ENCODE measurements around the gene DHX8.
A peak's percentile ranks its signal among the peaks of the same experiment; 100 is the strongest.
"Not testable (repeated sequence)": the region's sequence is repeated elsewhere in the genome, so short reads cannot be mapped to it uniquely, and the experiment has no call there.

Gene DHX8

GRCh38 chr17:43475494-43476089 is 8.2 kb upstream of the DHX8 start:
- H3K4me3 ChIP-seq (ENCODE audit: low read depth in 1 of 2, low read length in 2 of 2) = no peak overlapping the region
- ATAC-seq (ENCODE audit: insufficient read depth, low read depth) (no peak), DNase-seq (no peak)
- no peaks in the 10 kb centered on the region for H3K79me2 ChIP-seq (ENCODE audit: insufficient read depth, low read length)
- H3K27me3 ChIP-seq (ENCODE audit: insufficient read depth, low read length, poor library complexity) = no peaks in the 10 kb centered on the region
- TF ChIP-seq, protein P1, sequence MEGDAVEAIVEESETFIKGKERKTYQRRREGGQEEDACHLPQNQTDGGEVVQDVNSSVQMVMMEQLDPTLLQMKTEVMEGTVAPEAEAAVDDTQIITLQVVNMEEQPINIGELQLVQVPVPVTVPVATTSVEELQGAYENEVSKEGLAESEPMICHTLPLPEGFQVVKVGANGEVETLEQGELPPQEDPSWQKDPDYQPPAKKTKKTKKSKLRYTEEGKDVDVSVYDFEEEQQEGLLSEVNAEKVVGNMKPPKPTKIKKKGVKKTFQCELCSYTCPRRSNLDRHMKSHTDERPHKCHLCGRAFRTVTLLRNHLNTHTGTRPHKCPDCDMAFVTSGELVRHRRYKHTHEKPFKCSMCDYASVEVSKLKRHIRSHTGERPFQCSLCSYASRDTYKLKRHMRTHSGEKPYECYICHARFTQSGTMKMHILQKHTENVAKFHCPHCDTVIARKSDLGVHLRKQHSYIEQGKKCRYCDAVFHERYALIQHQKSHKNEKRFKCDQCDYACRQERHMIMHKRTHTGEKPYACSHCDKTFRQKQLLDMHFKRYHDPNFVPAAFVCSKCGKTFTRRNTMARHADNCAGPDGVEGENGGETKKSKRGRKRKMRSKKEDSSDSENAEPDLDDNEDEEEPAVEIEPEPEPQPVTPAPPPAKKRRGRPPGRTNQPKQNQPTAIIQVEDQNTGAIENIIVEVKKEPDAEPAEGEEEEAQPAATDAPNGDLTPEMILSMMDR (IDR thresholded peaks at IDR 0.05; ENCODE audit: borderline replicate concordance, extremely low read depth, low read length, poor library complexity, severe bottlenecking) = no peak
- no peak for TF ChIP-seq EZH2 (IDR thresholded peaks at IDR 0.05; ENCODE audit: borderline replicate concordance, low read depth, low read length, severe bottlenecking)
- H3K36me3 ChIP-seq (ENCODE audit: insufficient read depth, low read length) = no peaks in the 10 kb centered on the region
- H3K4me1 ChIP-seq (ENCODE audit: insufficient read depth, low read length) = no peaks in the 10 kb centered on the region
- H3K27ac ChIP-seq (ENCODE audit: low read length) = no peak overlapping the region
- no peak overlapping the region for H3K4me2 ChIP-seq (ENCODE audit: insufficient read depth, low read length)
- no peaks in the 10 kb centered on the region for H4K20me1 ChIP-seq (ENCODE audit: insufficient read depth, low read length)
- peak overlapping the region; percentile 45; the same call in 1 of the 2 replicates for H2AFZ ChIP-seq (ENCODE audit: low read depth, low read length)
- no peaks in the 10 kb centered on the region for H3K9me3 ChIP-seq (ENCODE audit: insufficient read depth, low read length, severe bottlenecking)
- H3K9ac ChIP-seq (ENCODE audit: low read depth, low read length) = no peak overlapping the region

DNA sequence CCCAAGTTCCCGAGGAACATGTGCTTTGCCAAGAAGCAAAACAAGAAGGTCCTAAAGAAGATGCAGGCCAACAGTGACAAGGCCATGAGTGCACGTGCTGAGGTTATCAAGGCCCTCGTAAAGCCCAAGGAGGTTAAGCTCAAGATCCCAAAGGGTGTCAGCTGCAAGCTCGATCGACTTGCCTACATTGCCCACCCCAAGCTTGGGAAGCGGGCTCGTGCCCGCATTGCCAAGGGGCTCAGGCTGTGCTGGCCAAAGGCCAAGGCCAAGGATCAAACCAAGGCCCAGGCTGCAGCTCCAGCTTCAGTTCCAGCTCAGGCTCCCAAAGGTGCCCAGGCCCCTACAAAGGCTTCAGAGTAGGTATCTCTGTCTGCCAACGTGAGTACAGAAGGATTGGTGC is 7.5 kb upstream of the DHX8 start:
- 0 out of 2 replicates have a peak overlapping the region, but pooled peaks have one; percentile 45 for H2AFZ ChIP-seq (ENCODE audit: low read depth, low read length)
- ATAC-seq (ENCODE audit: insufficient read depth, low read depth); H3K79me2 ChIP-seq (ENCODE audit: insufficient read depth, low read length); DNase-seq; H3K9me3 ChIP-seq (ENCODE audit: insufficient read depth, low read length, severe bottlenecking); H4K20me1 ChIP-seq (ENCODE audit: insufficient read depth, low read length); H3K27ac ChIP-seq (ENCODE audit: low read length); H3K4me1 ChIP-seq (ENCODE audit: insufficient read depth, low read length); H3K27me3 ChIP-seq (ENCODE audit: insufficient read depth, low read length, poor library complexity); H3K4me3 ChIP-seq (ENCODE audit: low read depth in 1 of 2, low read length in 2 of 2); H3K36me3 ChIP-seq (ENCODE audit: insufficient read depth, low read length); H3K4me2 ChIP-seq (ENCODE audit: insufficient read depth, low read length); H3K9ac ChIP-seq (ENCODE audit: low read depth, low read length): not testable (repeated sequence)

- Histone ChIP-seq H4K20me1 (ENCODE audit: insufficient read depth, low read length) (no peaks in the 10 kb centered on the region), H3K36me3 (ENCODE audit: insufficient read depth, low read length) (no peaks in the 10 kb centered on the region), H3K27ac (ENCODE audit: low read length) (no peak overlapping the region), H3K27me3 (ENCODE audit: insufficient read depth, low read length, poor library complexity) (no peaks in the 10 kb centered on the region), H3K4me2 (ENCODE audit: insufficient read depth, low read length) (no peak overlapping the region), H2AFZ (ENCODE audit: low read depth, low read length) (no peak overlapping the region; the same call in 1 of the 2 replicates), H3K4me3 (ENCODE audit: low read depth in 1 of 2, low read length in 2 of 2) (no peak overlapping the region), H3K9ac (ENCODE audit: low read depth, low read length) (no peak overlapping the region), H3K9me3 (ENCODE audit: insufficient read depth, low read length, severe bottlenecking) (no peaks in the 10 kb centered on the region), H3K4me1 (ENCODE audit: insufficient read depth, low read length) (peaks cover 4% of the 10 kb centered on the region), H3K79me2 (ENCODE audit: insufficient read depth, low read length) (no peaks in the 10 kb centered on the region)
- TF ChIP-seq, protein P1 (IDR thresholded peaks at IDR 0.05; ENCODE audit: borderline replicate concordance, extremely low read depth, low read length, poor library complexity, severe bottlenecking) = no peak
- TF ChIP-seq EZH2 (IDR thresholded peaks at IDR 0.05; ENCODE audit: borderline replicate concordance, low read depth, low read length, severe bottlenecking) = no peak
- no peak for DNase-seq
- ATAC-seq (ENCODE audit: insufficient read depth, low read depth) = no peak
These were observed 5.7 kb upstream of the DHX8 start for GRCh38 chr17:43477832-43478634.

DNA sequence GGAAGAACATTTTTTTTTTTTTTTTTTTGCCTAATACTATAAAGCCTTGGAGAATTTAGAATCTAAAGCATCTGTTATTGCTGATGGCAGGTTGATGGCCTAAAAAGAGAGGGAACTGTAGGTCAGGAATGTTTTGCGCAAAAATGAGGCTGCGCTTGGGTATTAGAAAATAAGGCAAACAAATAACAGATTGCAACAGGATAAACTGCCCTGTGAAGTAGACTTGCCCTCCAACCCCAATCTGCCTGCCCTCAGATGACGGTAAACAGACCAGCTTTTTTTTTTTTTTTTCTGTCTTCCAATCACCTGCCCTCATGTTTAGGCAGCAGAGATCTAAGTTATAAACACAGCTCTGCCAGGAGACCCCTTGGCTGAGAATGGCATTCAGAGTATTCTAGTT is 3.8 kb upstream of the DHX8 start:
- H2AFZ ChIP-seq (ENCODE audit: low read depth, low read length) = no peak overlapping the region

More for the DNA sequence above, 3.8 kb upstream of the DHX8 start:
- no peaks in the 10 kb centered on the region for H3K27me3 ChIP-seq (ENCODE audit: insufficient read depth, low read length, poor library complexity)
- no peak overlapping the region for H3K4me2 ChIP-seq (ENCODE audit: insufficient read depth, low read length)
- H3K9me3 ChIP-seq (ENCODE audit: insufficient read depth, low read length, severe bottlenecking) = no peaks in the 10 kb centered on the region
- no peak for ATAC-seq (ENCODE audit: insufficient read depth, low read depth)
- no peaks in the 10 kb centered on the region for H3K36me3 ChIP-seq (ENCODE audit: insufficient read depth, low read length)
- DNase-seq = no peak
- TF ChIP-seq, protein P1 (IDR thresholded peaks at IDR 0.05; ENCODE audit: borderline replicate concordance, extremely low read depth, low read length, poor library complexity, severe bottlenecking) = no peak
- TF ChIP-seq EZH2 (IDR thresholded peaks at IDR 0.05; ENCODE audit: borderline replicate concordance, low read depth, low read length, severe bottlenecking) = no peak
- H3K4me3 ChIP-seq (ENCODE audit: low read depth in 1 of 2, low read length in 2 of 2) = no peak overlapping the region
- H4K20me1 ChIP-seq (ENCODE audit: insufficient read depth, low read length) = peaks cover 3% of the 10 kb centered on the region; the same call in 1 of the 2 replicates
- H3K4me1 ChIP-seq (ENCODE audit: insufficient read depth, low read length) = peaks cover 14% of the 10 kb centered on the region
- peaks cover 12% of the 10 kb centered on the region for H3K79me2 ChIP-seq (ENCODE audit: insufficient read depth, low read length)
- no peak overlapping the region for H3K27ac ChIP-seq (ENCODE audit: low read length)
- H3K9ac ChIP-seq (ENCODE audit: low read depth, low read length) = no peak overlapping the region

Data from DND-41 (cell line).